H1 (cell line): ENCODE data around the gene DDX59. TPM values are rescaled to one million over a fixed set of nuclear protein-coding genes. Genes with fewer than 3 reads are reported as not detected.

ENCODE experiments used
- BACH1 ChIP-seq: IDR thresholded peaks from 2 replicates; pipeline ENCODE4 v1.6.1; 2012; ENCODE audit warnings: low read length, improper control_type of control experiment
- CHD1 ChIP-seq: IDR thresholded peaks from 2 replicates; pipeline ENCODE4 v1.6.1; 2012; ENCODE audit warnings: low read depth, low read length, improper control_type of control experiment
- EGR1 ChIP-seq: IDR thresholded peaks from 2 replicates; pipeline ENCODE4 v1.6.1; 2011; ENCODE audit warnings: low read depth, low read length, borderline replicate concordance
- KDM1A ChIP-seq: fragments of 200-600, 300-600 bp; sonication (generic); IDR thresholded peaks from 2 replicates; pipeline ENCODE4 v1.7.1; 2016; ENCODE audit warnings: mild to moderate bottlenecking, low read length, borderline replicate concordance
- RBBP5 ChIP-seq: IDR thresholded peaks from 2 replicates; pipeline ENCODE4 v1.7.1; 2012; ENCODE audit warnings: low read depth, mild to moderate bottlenecking, inconsistent platforms, low read length, moderate library complexity, borderline replicate concordance
- TCF12 ChIP-seq: IDR thresholded peaks from 2 replicates; pipeline ENCODE4 v1.6.1; 2011; ENCODE audit warnings: low read depth, mild to moderate bottlenecking, low read length
- polyA plus RNA-seq, 7 experiments: library from polyadenylated mRNA; depleted of rRNA in 3 of 7; stranded (reverse) in 5 of 7; unstranded in 2 of 7; fragments of >200 nt in 5 of 7; fragments of 200-250 nt in 2 of 7; gene quantifications; 1 replicate in 5 of 7; 2 replicates in 1 of 7; 4 replicates in 1 of 7; pipeline versions ENCODE4 v1.2.1 to v1.2.3, GENCODE V29; 2011 to 2013; ENCODE audit warnings: missing spikeins in 2 of 7, mixed read lengths in 2 of 7
- total RNA-seq: library from RNA; stranded (reverse); fragmentation: NEBNext Ultra II Directional; extraction: Animal tissue kit (Norgen Biotek cat#: 25700); gene quantifications from 2 replicates; pipeline ENCODE4 v1.2.1, GENCODE V29; 2021
- TF ChIP-seq, protein P1 (sequence below): IDR thresholded peaks from 2 replicates; pipeline ENCODE4 v1.6.1; 2011; ENCODE audit warnings: low read length, improper control_type of control experiment

DDX59 gene
- total and polyA plus RNA-seq, 2 of the 8 experiments (the other 6 are each of a cell fraction or from before 2014, with no cell fraction given), result 8.3 to 19.4 TPM

- TF ChIP-seq EGR1 (no peak), CHD1 (no peak), RBBP5 (no peak), TCF12 (no peak), KDM1A (no peak), BACH1 (no peak)
- TF ChIP-seq, protein P1, sequence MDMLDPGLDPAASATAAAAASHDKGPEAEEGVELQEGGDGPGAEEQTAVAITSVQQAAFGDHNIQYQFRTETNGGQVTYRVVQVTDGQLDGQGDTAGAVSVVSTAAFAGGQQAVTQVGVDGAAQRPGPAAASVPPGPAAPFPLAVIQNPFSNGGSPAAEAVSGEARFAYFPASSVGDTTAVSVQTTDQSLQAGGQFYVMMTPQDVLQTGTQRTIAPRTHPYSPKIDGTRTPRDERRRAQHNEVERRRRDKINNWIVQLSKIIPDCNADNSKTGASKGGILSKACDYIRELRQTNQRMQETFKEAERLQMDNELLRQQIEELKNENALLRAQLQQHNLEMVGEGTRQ, result no peak
- TF ChIP-seq, all 59 proteins: peak for 0
Measured at GRCh38 chr1:200627575-200628222, 42.0 kb downstream of the DDX59 start (continued).
